Keratinocyte (primary cell): ENCODE data around the gene KCNQ1OT1. TPM values are rescaled to one million over a fixed set of nuclear protein-coding genes. Genes with fewer than 3 reads are reported as not detected.

Experiments used
- DNase-seq: peaks from one replicate; pipeline ENCODE4 v3.0.0-alpha.2; 2011; ENCODE audit warnings: low read depth, missing footprints, low spot score
- FAIRE-seq: peaks from 2 replicates; lab custom pipeline; 2011; peaks lifted over from hg19 to GRCh38; lab: Jason Lieb, UNC
- H2AFZ ChIP-seq: 2 replicates; pipeline ENCODE4 v1.6.0; 2012; ENCODE audit warnings: low read length, control low read depth, inconsistent platforms; ENCODE audit not compliant: control insufficient read depth
- H3K27ac ChIP-seq: 2 replicates; pipeline ENCODE4 v1.5.1; 2011; ENCODE audit warnings: low read length; ENCODE audit not compliant: control insufficient read depth, insufficient read depth
- H3K27me3 ChIP-seq: 3 replicates; pipeline ENCODE4 v1.6.0; 2011; ENCODE audit warnings: low read length; ENCODE audit not compliant: control insufficient read depth, insufficient read depth; ENCODE audit errors: extremely low read depth
- H3K36me3 ChIP-seq, 2 experiments: 2 replicates in 1 of 2; 3 replicates in 1 of 2; pipeline ENCODE4 v1.5.1; 2011; ENCODE audit warnings: low read length in 2 of 2, mild to moderate bottlenecking in 1 of 2; ENCODE audit not compliant: control insufficient read depth in 2 of 2, insufficient read depth in 2 of 2; ENCODE audit errors: extremely low read depth in 1 of 2
- H3K4me1 ChIP-seq: 3 replicates; pipeline ENCODE4 v1.5.1; 2011; ENCODE audit warnings: low read length; ENCODE audit not compliant: control insufficient read depth, insufficient read depth; ENCODE audit errors: extremely low read depth
- H3K4me2 ChIP-seq: 3 replicates; pipeline ENCODE4 v1.6.0; 2011; ENCODE audit warnings: low read depth, low read length; ENCODE audit not compliant: control insufficient read depth, insufficient read depth; ENCODE audit errors: extremely low read depth
- H3K4me3 ChIP-seq, 3 experiments: fragments of 200-600 bp in 1 of 3; sonication (generic) in 1 of 3; 2 replicates in 2 of 3; 3 replicates in 1 of 3; pipeline ENCODE4 v1.5.1; 2011 to 2016; ENCODE audit warnings: low read length in 3 of 3, mild to moderate bottlenecking in 3 of 3, control low read depth in 2 of 3, inconsistent platforms in 1 of 3, low read depth in 1 of 3, mixed read lengths in 1 of 3, mixed run types in 1 of 3, moderate library complexity in 1 of 3; ENCODE audit not compliant: control insufficient read depth in 2 of 3, insufficient read depth in 2 of 3; ENCODE audit errors: extremely low read depth in 1 of 3
- H3K79me2 ChIP-seq: 2 replicates; pipeline ENCODE4 v1.6.0; 2012; ENCODE audit warnings: low read length; ENCODE audit not compliant: control insufficient read depth, insufficient read depth
- H3K9ac ChIP-seq: 3 replicates; pipeline ENCODE4 v1.6.0; 2011; ENCODE audit warnings: low read length; ENCODE audit not compliant: control insufficient read depth, insufficient read depth; ENCODE audit errors: extremely low read depth
- H3K9me1 ChIP-seq: 3 replicates; pipeline ENCODE4 v1.6.0; 2011; ENCODE audit warnings: low read length; ENCODE audit not compliant: control insufficient read depth, insufficient read depth; ENCODE audit errors: extremely low read depth
- H3K9me3 ChIP-seq: 2 replicates; pipeline ENCODE4 v1.5.1; 2012; ENCODE audit warnings: low read depth, low read length; ENCODE audit not compliant: control insufficient read depth
- H4K20me1 ChIP-seq: 3 replicates; pipeline ENCODE4 v1.6.0; 2011; ENCODE audit warnings: low read length; ENCODE audit not compliant: control insufficient read depth, insufficient read depth; ENCODE audit errors: extremely low read depth
- CTCF ChIP-seq, 3 experiments: IDR thresholded peaks in 1 of 3; conservative IDR thresholded peaks in 1 of 3; optimal IDR thresholded peaks in 1 of 3; 2 replicates in 2 of 3; 3 replicates in 1 of 3; pipeline versions ENCODE3 to v1.5.1; 2011; ENCODE audit warnings: low read length in 3 of 3, mild to moderate bottlenecking in 3 of 3, moderate library complexity in 2 of 3, control low read depth in 1 of 3, inconsistent platforms in 1 of 3; ENCODE audit not compliant: insufficient read depth in 2 of 3; ENCODE audit errors: extremely low read depth in 1 of 3
- EZH2 ChIP-seq: IDR thresholded peaks from one replicate; pipeline ENCODE4 v1.6.1; 2012; ENCODE audit warnings: inconsistent platforms, mild to moderate bottlenecking, low read length, moderate library complexity
- dilution Hi-C: fragments of 300-500 bp; cut with MboI; formaldehyde crosslinking; loops from one replicate; pipeline ENCODE4 v1.7.0; 2020; ENCODE audit warnings: low sequenced_read_pairs; ENCODE audit not compliant: extremely low pct_ligation_motif_present
- polyA plus RNA-seq, 5 experiments: library from polyadenylated mRNA; depleted of rRNA in 3 of 5; stranded (reverse) in 3 of 5; stranded (forward) in 1 of 5; unstranded in 1 of 5; fragments of >200 nt; gene quantifications; 1 replicate in 1 of 5; 2 replicates in 3 of 5; 3 replicates in 1 of 5; pipeline versions ENCODE4 v1.2.1 to v1.2.3, GENCODE V29; 2011 to 2012; ENCODE audit warnings: missing spikeins in 2 of 5, low read depth in 1 of 5, low replicate concordance in 1 of 5

KCNQ1OT1 gene
- polyA plus RNA-seq, 1 donor (not counting 4 experiments of a cell fraction or from before 2014, with no cell fraction given) = 0.07 TPM

GRCh38 chr11:2668876-2669275, 30.9 kb downstream of the KCNQ1OT1 start:
- H3K36me3 ChIP-seq = no peaks in the 10 kb centered on the region
- H3K79me2 ChIP-seq = no peaks in the 10 kb centered on the region
- no peaks in the 10 kb centered on the region for H3K4me1 ChIP-seq
- no peak overlapping the region for H3K4me2 ChIP-seq
- dilution Hi-C loops = no loop called here
- no peak overlapping the region for H3K4me3 ChIP-seq
- H3K9me3 ChIP-seq = no peaks in the 10 kb centered on the region
- H3K9ac ChIP-seq = no peak overlapping the region
- DNase-seq (no peak), FAIRE-seq (no peak)
- H3K9me1 ChIP-seq = no peaks in the 10 kb centered on the region
- no peak overlapping the region for H2AFZ ChIP-seq
- no peak overlapping the region for H3K27ac ChIP-seq
- no peaks in the 10 kb centered on the region for H3K27me3 ChIP-seq
- TF ChIP-seq CTCF (optimal IDR thresholded peaks at IDR 0.05 in 1 of 3, IDR thresholded peaks at IDR 0.05 in 1 of 3, conservative IDR thresholded peaks at IDR 0.05 in 1 of 3; ENCODE audit: extremely low read depth in 1 of 3, insufficient read depth in 2 of 3, low read length in 3 of 3) = no peak
- no peak for TF ChIP-seq EZH2
- peaks cover 3% of the 10 kb centered on the region for H4K20me1 ChIP-seq

- H3K36me3 ChIP-seq = no peaks in the 10 kb centered on the region
- H3K9me1 ChIP-seq = no peaks in the 10 kb centered on the region
- no peak overlapping the region for H3K4me2 ChIP-seq
- H4K20me1 ChIP-seq = peaks cover 3% of the 10 kb centered on the region
- no peaks in the 10 kb centered on the region for H3K27me3 ChIP-seq
- DNase-seq (no peak), FAIRE-seq (no peak)
- dilution Hi-C loops = no loop called here
- H3K4me3 ChIP-seq = no peak overlapping the region
- H3K79me2 ChIP-seq = no peaks in the 10 kb centered on the region
- no peak overlapping the region for H3K9ac ChIP-seq
- no peak for TF ChIP-seq CTCF (optimal IDR thresholded peaks at IDR 0.05 in 1 of 3, IDR thresholded peaks at IDR 0.05 in 1 of 3, conservative IDR thresholded peaks at IDR 0.05 in 1 of 3; ENCODE audit: extremely low read depth in 1 of 3, insufficient read depth in 2 of 3, low read length in 3 of 3)
- no peak for TF ChIP-seq EZH2
- no peak overlapping the region for H2AFZ ChIP-seq
- H3K4me1 ChIP-seq = no peaks in the 10 kb centered on the region
- no peak overlapping the region for H3K27ac ChIP-seq
- no peaks in the 10 kb centered on the region for H3K9me3 ChIP-seq
Measured at GRCh38 chr11:2667940-2668339, 31.9 kb downstream of the KCNQ1OT1 start.
